Subcutaneous abdominal adipose tissue (tissue), 5 donors: ENCODE data around the gene NECTIN3.

Experiments
- H3K27ac ChIP-seq: one replicate; pipeline ENCODE4 v1.7.0; 2013; ENCODE audit warnings: low read depth, mild to moderate bottlenecking, inconsistent platforms, low read length, moderate library complexity
- H3K27me3 ChIP-seq, 5 donors: one replicate each; pipeline ENCODE4 v1.7.0; 2013; ENCODE audit warnings: low read length in 5 of 5, inconsistent platforms in 1 of 5; ENCODE audit not compliant: control insufficient read depth in 5 of 5, insufficient read depth in 4 of 5
- H3K36me3 ChIP-seq, 5 donors: one replicate each; pipeline ENCODE4 v1.7.0; 2013; ENCODE audit warnings: low read length in 5 of 5; ENCODE audit not compliant: control insufficient read depth in 5 of 5, insufficient read depth in 5 of 5
- H3K4me1 ChIP-seq, 5 donors: one replicate each; pipeline ENCODE4 v1.7.0; 2013; ENCODE audit warnings: low read length in 5 of 5, mild to moderate bottlenecking in 3 of 5, moderate library complexity in 1 of 5; ENCODE audit not compliant: control insufficient read depth in 5 of 5, insufficient read depth in 5 of 5
- H3K4me3 ChIP-seq, 5 donors: one replicate each; pipeline ENCODE4 v1.7.0; 2013; ENCODE audit warnings: low read length in 5 of 5, low read depth in 1 of 5
- H3K9ac ChIP-seq, 5 donors: one replicate each; pipeline ENCODE4 v1.7.0; 2013; ENCODE audit warnings: low read length in 5 of 5, mild to moderate bottlenecking in 4 of 5, moderate library complexity in 3 of 5
- H3K9me3 ChIP-seq, 5 donors: one replicate each; pipeline ENCODE4 v1.7.0; 2013; ENCODE audit warnings: low read length in 5 of 5; ENCODE audit not compliant: control insufficient read depth in 5 of 5
- donor health status: healthy.
- donor health status: healthy.
- donor health status: healthy.
- donor health status: healthy.
- donor health status: healthy.

Gene NECTIN3

DNA sequence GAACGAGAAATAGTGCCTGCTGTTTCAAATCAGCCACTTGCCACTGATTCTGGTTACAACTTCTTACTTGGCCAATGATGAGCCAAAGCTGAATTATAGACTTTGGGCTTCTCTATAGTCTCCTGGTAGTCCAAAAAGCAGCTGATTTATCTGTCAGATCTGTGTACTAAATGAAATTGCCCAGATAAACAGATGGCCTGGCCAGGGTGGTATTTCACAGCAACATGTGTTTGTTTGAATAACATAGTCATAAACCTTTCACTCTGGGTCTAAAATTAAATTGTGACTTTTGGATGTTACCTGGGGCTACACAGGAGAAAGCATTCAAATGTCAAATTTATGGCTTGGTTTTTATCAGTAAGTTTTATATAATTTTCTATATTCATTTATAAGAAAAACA, 147.0 kb downstream of the NECTIN3 start:
- Histone ChIP-seq H3K4me1 (no peaks in the 10 kb centered on the region), H3K9ac (no peak overlapping the region), H3K9me3 (no peaks in the 10 kb centered on the region), H3K27me3 (no peaks in the 10 kb centered on the region), H3K27ac (no peak overlapping the region), H3K36me3 (no peaks in the 10 kb centered on the region), H3K4me3 (no peak overlapping the region)

DNA sequence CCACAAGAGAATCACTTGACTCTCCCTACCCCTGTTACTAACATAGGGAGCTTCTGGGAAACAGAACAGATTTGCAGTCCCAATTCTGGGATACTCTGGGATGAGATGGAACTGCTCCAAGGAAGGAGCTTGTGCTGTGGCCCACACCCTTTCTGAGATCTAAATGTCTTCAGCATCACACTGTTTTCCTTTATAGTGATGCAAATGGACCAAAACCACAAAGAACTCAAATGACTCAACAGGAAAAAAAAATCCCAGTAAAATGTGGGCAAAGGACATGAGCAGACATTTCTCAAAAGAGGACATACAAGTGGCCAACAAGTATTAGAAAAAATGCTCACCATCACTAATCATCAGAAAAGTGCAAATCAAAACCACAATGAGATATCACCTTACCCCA, 155.6 kb downstream of the NECTIN3 start:
- H3K36me3 ChIP-seq, result no peaks in the 10 kb centered on the region
- H3K4me1 ChIP-seq, result no peaks in the 10 kb centered on the region
- no peak overlapping the region for H3K27ac ChIP-seq
- no peak overlapping the region for H3K4me3 ChIP-seq
- H3K27me3 ChIP-seq, result no peaks in the 10 kb centered on the region
- H3K9me3 ChIP-seq, result no peaks in the 10 kb centered on the region
- no peak overlapping the region for H3K9ac ChIP-seq

DNA sequence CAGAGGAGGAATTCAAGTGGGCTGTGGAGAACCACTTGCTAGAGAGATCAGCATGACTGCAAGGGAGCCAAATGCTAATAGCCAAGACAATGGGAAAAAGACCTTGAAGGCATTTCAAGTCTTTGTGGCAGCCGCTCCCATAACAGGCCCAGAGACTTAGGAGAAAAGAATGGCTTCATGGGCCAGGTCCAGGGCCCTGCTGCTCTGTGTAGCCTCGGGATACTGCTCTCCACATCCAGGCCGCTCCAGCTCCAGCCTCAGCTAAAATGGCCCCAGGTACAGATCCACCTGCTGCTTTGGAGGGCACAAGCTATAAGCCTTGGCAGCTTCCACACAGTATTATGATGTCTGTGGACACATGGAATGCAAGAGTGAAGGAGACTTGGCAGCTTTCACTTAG, 157.7 kb downstream of the NECTIN3 start:
- Histone ChIP-seq H3K9me3 (peaks cover 0 to 3% (median 0%) of the 10 kb centered on the region in 5 donors), H3K4me1 (no peaks in the 10 kb centered on the region), H3K27me3 (no peaks in the 10 kb centered on the region), H3K9ac (no peak overlapping the region), H3K27ac (no peak overlapping the region), H3K36me3 (no peaks in the 10 kb centered on the region), H3K4me3 (no peak overlapping the region)

- Histone ChIP-seq H3K27ac (no peak overlapping the region), H3K36me3 (no peaks in the 10 kb centered on the region), H3K9me3 (peaks cover 0 to 9% (median 5%) of the 10 kb centered on the region in 5 donors), H3K4me1 (no peaks in the 10 kb centered on the region), H3K9ac (no peak overlapping the region), H3K27me3 (no peaks in the 10 kb centered on the region), H3K4me3 (no peak overlapping the region)
Observed at GRCh38 chr3:111236836-111237713, 165.5 kb downstream of the NECTIN3 start.

- Histone ChIP-seq H3K27ac (no peak overlapping the region), H3K27me3 (no peaks in the 10 kb centered on the region), H3K4me1 (no peaks in the 10 kb centered on the region), H3K4me3 (no peak overlapping the region), H3K9ac (no peak overlapping the region), H3K9me3 (peaks cover 0 to 16% (median 8%) of the 10 kb centered on the region in 5 donors), H3K36me3 (no peaks in the 10 kb centered on the region)
Observed at GRCh38 chr3:111237946-111238345, 166.3 kb downstream of the NECTIN3 start.

GRCh38 chr3:111238885-111239284, 167.3 kb downstream of the NECTIN3 start:
- Histone ChIP-seq H3K27me3 (no peaks in the 10 kb centered on the region), H3K9ac (no peak overlapping the region), H3K36me3 (no peaks in the 10 kb centered on the region), H3K27ac (no peak overlapping the region), H3K9me3 (peaks cover 0 to 18% (median 8%) of the 10 kb centered on the region in 5 donors), H3K4me3 (no peak overlapping the region), H3K4me1 (no peaks in the 10 kb centered on the region)

GRCh38 chr3:111241960-111242359, 170.3 kb downstream of the NECTIN3 start:
- Histone ChIP-seq H3K9ac (no peak overlapping the region), H3K4me3 (no peak overlapping the region), H3K27me3 (no peaks in the 10 kb centered on the region), H3K36me3 (no peaks in the 10 kb centered on the region), H3K9me3 (peaks cover 0 to 17% (median 8%) of the 10 kb centered on the region in 5 donors), H3K27ac (no peak overlapping the region), H3K4me1 (no peaks in the 10 kb centered on the region)
